Measurements from ENCODE around the gene SLC35G1. TPM values are rescaled to one million over a fixed set of nuclear protein-coding genes. Genes with fewer than 3 reads are reported as not detected.

Gene SLC35G1
- total and polyA plus RNA-seq, 2 of the 8 experiments (the other 6 are each of a cell fraction or from before 2014, with no cell fraction given), result 6.2 to 6.4 TPM

DNA sequence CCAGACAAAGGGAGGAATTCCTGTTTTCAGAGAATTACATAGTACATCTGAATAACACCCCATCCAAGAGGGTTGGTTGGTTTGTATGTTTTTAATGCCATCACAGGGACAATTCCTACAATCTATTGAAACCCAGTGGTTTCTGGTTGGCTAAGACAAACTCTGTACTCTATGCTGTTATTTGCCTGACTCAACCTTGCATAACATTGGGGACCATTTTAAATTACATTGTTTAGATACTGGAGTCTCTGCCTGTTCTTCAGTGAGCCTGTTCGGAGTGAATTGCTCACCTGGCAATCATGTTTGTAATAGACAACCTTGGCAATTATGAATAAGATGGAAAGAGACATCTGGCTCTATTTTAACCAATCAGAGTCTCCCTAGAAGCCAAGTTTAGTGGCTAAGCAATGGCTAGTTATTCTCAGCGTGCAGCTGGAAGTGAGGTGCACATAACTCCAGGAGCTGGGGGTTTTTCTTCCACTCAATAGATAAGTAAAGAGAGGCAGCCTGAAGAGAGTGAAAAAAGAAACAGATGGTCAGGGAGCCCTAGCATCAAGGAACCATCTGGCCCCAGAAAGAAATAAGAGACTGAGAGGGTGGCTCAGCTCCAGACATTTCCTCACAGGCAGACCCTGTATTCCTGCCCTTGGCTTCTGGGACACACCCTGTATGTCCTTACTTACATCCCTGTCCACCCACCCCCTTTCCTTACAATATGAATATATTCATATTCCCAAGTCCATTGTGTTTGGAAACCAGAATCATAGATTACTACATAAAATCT, 21.2 kb upstream of the SLC35G1 start (continued):
- no peak for TF ChIP-seq TEAD4 (IDR thresholded peaks at IDR 0.05; ENCODE audit: low read depth, low read length)

Measured in H1 (cell line).